Thoracic aorta (tissue), 2 donors: ENCODE results near the gene HSF2BP. TPM values are rescaled to one million over a fixed set of nuclear protein-coding genes. Genes with fewer than 3 reads are reported as not detected.
"Not testable (repeated sequence)": the region's sequence is repeated elsewhere in the genome, so short reads cannot be mapped to it uniquely, and the experiment has no call there.

Source experiments
- ATAC-seq: fragments of 150-250 bp; one replicate; pipeline ENCODE4 v1.8.0; 2017; ENCODE audit warnings: low read depth; ENCODE audit not compliant: insufficient number of reproducible peaks, low FRiP score
- DNase-seq: peaks from one replicate; pipeline ENCODE4 v3.0.0-alpha.2; 2020; ENCODE audit warnings: low spot score
- H3K27ac ChIP-seq, 2 donors: fragments of 200-600 bp; sonication (generic); 1 replicate in 1 of 2; 2 replicates in 1 of 2; pipeline ENCODE4 v1.5.1; 2016; ENCODE audit warnings: mild to moderate bottlenecking in 2 of 2, moderate library complexity in 2 of 2
- H3K27me3 ChIP-seq: fragments of 200-600 bp; sonication (generic); replicated peaks from 2 replicates; pipeline ENCODE4 v1.6.0; 2016; ENCODE audit warnings: mild to moderate bottlenecking; ENCODE audit not compliant: insufficient read depth
- H3K36me3 ChIP-seq: fragments of 200-600 bp; sonication (generic); one replicate; pipeline ENCODE4 v1.5.1; 2016
- H3K4me1 ChIP-seq, 2 donors: fragments of 200-600 bp; sonication (generic); 1 replicate in 1 of 2; 2 replicates in 1 of 2; pipeline versions ENCODE4 v1.5.1 to v1.6.0; 2016; ENCODE audit warnings: low read depth in 2 of 2, mild to moderate bottlenecking in 1 of 2; ENCODE audit not compliant: control insufficient read depth in 1 of 2
- H3K4me3 ChIP-seq: fragments of 200-600 bp; sonication (generic); 2 replicates; pipeline ENCODE4 v1.5.1; 2016; ENCODE audit warnings: mild to moderate bottlenecking
- H3K9me3 ChIP-seq: fragments of 200-600 bp; sonication (generic); 2 replicates; pipeline ENCODE4 v1.5.1; 2016
- total RNA-seq, 2 donors: library from RNA; depleted of rRNA; stranded (reverse); fragments of >200 nt; gene quantifications; one replicate each; pipeline versions ENCODE4 v1.1.0 to v1.2.3, GENCODE V29; 2016
- TF ChIP-seq, protein P1 (sequence below): fragments of 200-600 bp; sonication (generic); IDR thresholded peaks from one replicate; pipeline ENCODE4 v1.5.1; 2019; ENCODE audit warnings: antibody characterized with exemption

Gene HSF2BP
- total RNA-seq, 2 donors from 2014 or later, result 0.78 TPM; not detected in 1

DNA sequence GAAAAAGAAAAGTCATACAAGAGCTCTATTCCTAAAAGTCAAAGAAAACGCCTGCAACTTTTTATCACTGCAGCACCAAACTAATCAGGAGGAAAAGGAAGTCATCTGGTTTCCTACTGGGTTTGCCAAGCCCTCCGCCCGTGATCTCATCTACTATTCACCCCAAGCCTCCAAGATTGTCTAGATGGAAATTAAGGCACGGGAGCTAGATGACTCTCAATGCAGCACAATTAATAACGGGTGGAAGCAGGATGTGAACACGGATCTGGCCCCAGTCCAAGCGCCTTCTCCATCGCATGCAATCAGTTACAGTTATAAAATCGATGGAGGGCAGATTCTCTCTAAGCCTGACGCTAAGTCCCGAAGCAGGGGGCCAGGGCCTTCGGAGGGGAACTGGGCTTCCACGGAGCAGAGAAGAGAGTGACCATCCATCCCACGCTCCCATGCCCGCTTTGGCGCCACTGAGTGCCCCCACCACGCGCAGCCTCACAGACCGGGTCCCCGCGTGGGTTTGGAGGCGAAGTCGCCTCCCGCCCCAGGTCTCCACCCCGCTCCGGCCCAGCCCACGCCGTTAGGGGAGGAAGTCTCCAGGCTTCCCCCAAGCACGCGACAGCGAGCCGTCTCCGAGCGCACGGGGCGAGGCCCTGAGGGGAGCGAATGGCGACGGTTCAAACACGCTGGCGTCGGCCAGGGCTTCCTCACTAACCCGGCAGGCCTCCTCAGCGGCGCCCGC, 1.8 kb downstream of the HSF2BP start:
- H3K4me3 ChIP-seq, result no peak overlapping the region
- H3K27me3 ChIP-seq, result no peaks in the 10 kb centered on the region
- no peak for ATAC-seq
- H3K27ac ChIP-seq, result no peak overlapping the region
- H3K9me3 ChIP-seq, result no peaks in the 10 kb centered on the region
- no peak for DNase-seq
- no peaks in the 10 kb centered on the region for H3K36me3 ChIP-seq
- H3K4me1 ChIP-seq, result peaks cover 8 to 26% of the 10 kb centered on the region in 2 donors
- TF ChIP-seq, protein P1, sequence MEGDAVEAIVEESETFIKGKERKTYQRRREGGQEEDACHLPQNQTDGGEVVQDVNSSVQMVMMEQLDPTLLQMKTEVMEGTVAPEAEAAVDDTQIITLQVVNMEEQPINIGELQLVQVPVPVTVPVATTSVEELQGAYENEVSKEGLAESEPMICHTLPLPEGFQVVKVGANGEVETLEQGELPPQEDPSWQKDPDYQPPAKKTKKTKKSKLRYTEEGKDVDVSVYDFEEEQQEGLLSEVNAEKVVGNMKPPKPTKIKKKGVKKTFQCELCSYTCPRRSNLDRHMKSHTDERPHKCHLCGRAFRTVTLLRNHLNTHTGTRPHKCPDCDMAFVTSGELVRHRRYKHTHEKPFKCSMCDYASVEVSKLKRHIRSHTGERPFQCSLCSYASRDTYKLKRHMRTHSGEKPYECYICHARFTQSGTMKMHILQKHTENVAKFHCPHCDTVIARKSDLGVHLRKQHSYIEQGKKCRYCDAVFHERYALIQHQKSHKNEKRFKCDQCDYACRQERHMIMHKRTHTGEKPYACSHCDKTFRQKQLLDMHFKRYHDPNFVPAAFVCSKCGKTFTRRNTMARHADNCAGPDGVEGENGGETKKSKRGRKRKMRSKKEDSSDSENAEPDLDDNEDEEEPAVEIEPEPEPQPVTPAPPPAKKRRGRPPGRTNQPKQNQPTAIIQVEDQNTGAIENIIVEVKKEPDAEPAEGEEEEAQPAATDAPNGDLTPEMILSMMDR, result no peak

DNA sequence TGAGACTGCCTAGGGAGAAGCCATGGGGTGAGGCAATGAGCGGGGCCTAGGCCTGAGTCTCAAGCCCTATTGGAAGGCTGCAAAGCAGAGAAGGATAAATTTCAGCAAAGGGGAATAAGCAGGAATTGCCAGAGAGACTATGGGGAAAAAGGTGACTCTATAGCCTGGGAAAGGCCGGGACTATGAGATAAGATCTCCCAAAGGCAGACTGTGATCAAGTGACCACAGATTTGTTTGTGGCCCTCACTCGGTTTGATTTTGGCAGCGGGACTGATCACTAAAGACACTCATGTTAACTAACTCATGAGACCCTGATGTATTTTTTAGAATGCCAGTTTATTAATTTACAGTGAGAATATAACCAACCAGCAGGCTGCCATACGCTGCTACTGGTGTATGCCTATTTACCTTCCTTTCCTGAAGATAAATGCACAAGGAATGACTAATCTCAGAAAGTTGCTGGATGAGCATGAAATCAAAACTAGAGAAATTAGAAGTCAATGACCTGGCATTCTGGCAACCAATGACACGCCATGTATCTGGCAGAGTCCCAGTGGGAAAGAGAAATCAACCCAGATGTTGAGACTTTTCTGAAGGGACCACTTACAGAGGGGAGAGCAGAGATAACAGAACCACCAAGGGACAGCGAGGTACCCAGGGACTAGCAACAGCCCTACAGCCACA, 4.3 kb downstream of the HSF2BP start:
- DNase-seq (no peak), ATAC-seq (no peak)
- TF ChIP-seq, protein P1, result no peak
- no peak overlapping the region for H3K27ac ChIP-seq
- H3K27me3 ChIP-seq, result no peaks in the 10 kb centered on the region
- H3K9me3 ChIP-seq, result no peaks in the 10 kb centered on the region
- no peaks in the 10 kb centered on the region for H3K36me3 ChIP-seq
- H3K4me1 ChIP-seq, result peaks cover 4 to 6% of the 10 kb centered on the region in 2 donors
- H3K4me3 ChIP-seq, result no peak overlapping the region

DNA sequence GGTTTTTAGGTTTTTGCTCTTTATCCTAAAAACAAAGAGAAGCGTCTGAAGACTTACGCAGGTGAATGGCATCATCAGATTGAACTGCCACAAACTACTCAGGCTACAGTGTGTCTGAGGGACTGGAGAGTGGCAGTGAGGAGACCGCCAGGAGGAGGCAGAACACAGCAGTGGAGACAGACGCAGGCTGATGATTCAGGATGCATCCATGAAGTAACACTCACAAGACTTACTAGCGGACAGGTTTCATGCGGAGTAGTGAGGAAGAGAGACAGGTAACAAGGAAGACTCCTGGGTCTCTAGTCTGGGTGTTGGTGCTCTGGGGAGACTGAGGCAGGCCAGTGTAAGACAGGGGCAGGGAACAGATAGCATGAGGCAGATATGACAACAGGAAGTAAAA, 5.7 kb downstream of the HSF2BP start:
- no peaks in the 10 kb centered on the region for H3K9me3 ChIP-seq
- H3K4me1 ChIP-seq, result peaks cover 0 to under 1% of the 10 kb centered on the region in 2 donors
- H3K36me3 ChIP-seq, result no peaks in the 10 kb centered on the region
- no peak overlapping the region for H3K4me3 ChIP-seq
- H3K27ac ChIP-seq, result no peak overlapping the region
- ATAC-seq (no peak), DNase-seq (no peak)
- no peaks in the 10 kb centered on the region for H3K27me3 ChIP-seq
- TF ChIP-seq, protein P1, result no peak

DNA sequence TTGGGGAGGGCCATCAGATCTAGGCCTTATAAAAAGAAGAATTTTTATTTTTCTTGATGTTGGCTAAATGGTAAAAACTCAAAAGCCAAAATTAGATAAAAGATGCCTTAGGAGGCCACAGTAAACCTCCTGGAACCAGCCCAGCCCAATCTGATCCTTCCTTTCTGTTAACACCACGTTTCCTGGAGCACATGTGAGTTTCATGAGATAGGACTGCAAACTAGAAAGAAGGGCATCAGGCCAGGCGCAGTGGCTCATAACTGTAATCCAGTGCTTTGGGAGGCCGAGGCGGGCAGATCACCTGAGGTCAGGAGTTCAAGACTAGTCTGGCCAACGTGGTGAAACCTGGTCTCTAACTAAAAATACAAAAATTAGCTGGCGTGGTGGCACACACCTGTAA, 6.7 kb downstream of the HSF2BP start:
- Histone ChIP-seq H3K36me3 (no peaks in the 10 kb centered on the region), H3K4me1 (no peaks in the 10 kb centered on the region), H3K27me3 (no peaks in the 10 kb centered on the region), H3K4me3 (no peak overlapping the region), H3K27ac (no peak overlapping the region), H3K9me3 (no peaks in the 10 kb centered on the region)
- DNase-seq (no peak), ATAC-seq (no peak)
- TF ChIP-seq, protein P1, result no peak

DNA sequence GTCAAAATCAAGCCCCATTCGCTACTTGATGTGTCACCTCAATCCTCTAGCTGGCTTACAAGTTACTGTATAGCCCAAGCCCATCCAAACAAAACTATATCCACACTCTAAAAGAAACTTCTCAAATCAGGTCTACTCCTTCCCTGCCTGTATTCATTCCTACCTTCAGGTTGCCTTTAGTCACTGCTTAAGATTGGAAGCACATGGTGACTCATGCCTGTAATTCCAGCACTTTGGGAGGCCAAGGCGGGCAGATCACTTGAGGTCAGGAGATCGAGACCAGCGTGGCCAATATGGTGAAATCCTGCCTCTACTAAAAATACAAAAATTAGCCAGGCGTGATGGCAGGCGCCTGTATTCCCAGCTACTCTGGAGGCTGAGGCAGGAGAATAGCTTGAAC, 7.4 kb downstream of the HSF2BP start:
- not testable (repeated sequence) for H3K4me3 ChIP-seq, H3K27ac ChIP-seq, H3K9me3 ChIP-seq, H3K4me1 ChIP-seq, DNase-seq, H3K27me3 ChIP-seq, H3K36me3 ChIP-seq, ATAC-seq
